ENCODE data around the gene ZNF337.

The ZNF337 gene

DNA sequence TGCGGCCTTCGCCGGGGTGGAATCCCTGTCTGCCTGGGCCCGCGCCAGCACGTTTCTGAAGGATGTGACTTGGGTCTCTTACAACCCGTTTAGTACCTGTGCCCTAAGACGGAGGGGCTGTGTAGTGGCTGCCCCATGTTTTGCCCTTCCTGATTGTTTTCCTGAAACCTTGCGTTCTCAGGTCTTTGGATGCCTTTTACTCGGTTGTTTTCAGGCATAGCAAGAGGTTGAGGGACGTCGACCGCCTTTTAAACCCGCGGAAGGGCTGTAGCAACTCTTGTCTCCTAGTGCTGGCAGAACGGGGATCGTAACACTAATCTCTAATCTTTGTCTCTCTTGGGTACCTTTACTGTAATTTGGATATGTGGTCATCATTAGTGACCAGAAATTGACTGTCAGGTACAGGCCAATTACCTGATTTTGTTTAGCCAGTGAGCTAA, 72.1 kb downstream of the ZNF337 start:
- peak; percentile 57 for DNase-seq

Data from hematopoietic multipotent progenitor cell treated with erythropoietin and hydrocortisone succinate and interleukin-3 and kit ligand, for 6 days (in vitro differentiated cells).